Skeletal muscle satellite cell (primary cell): ENCODE data around the gene RAB9A. TPM values are rescaled to one million over a fixed set of nuclear protein-coding genes. Genes with fewer than 3 reads are reported as not detected.
A peak's percentile ranks its signal among the peaks of the same experiment; 100 is the strongest.
"Not testable (repeated sequence)": the region's sequence is repeated elsewhere in the genome, so short reads cannot be mapped to it uniquely, and the experiment has no call there.

ENCODE experiments used
- H3K27me3 ChIP-seq: 2 replicates; pipeline ENCODE4 v1.7.0; 2013; ENCODE audit warnings: low read length; ENCODE audit not compliant: control insufficient read depth, insufficient read depth
- H3K36me3 ChIP-seq: 2 replicates; pipeline ENCODE4 v1.7.0; 2013; ENCODE audit warnings: mild to moderate bottlenecking, control low read depth, low read length; ENCODE audit not compliant: insufficient read depth
- H3K4me1 ChIP-seq: 2 replicates; pipeline ENCODE4 v1.7.0; 2013; ENCODE audit warnings: low read length; ENCODE audit not compliant: control insufficient read depth, insufficient read depth
- H3K4me2 ChIP-seq: 2 replicates; pipeline ENCODE4 v1.7.0; 2013; ENCODE audit warnings: mild to moderate bottlenecking, low read length
- H3K4me3 ChIP-seq: 2 replicates; pipeline ENCODE4 v1.7.0; 2013; ENCODE audit warnings: low read length
- H3K9ac ChIP-seq: 2 replicates; pipeline ENCODE4 v1.7.0; 2013; ENCODE audit warnings: mild to moderate bottlenecking, low read depth, low read length, moderate library complexity
- H3K9me3 ChIP-seq: replicated peaks from 2 replicates; pipeline ENCODE4 v1.7.0; 2013; ENCODE audit warnings: mild to moderate bottlenecking, control low read depth, low read length
- total RNA-seq: library from RNA; depleted of rRNA; stranded (reverse); fragments of >200 nt; gene quantifications from 2 replicates; pipeline ENCODE4 v1.2.3, GENCODE V29; 2012; rRNA removed

The RAB9A gene
- total RNA-seq: 31.9 and 34.5 TPM in 2 replicates

GRCh38 chrX:13688958-13689740 is at the start of gene RAB9A:
TSS of gene RAB9A (plus strand) at chrX:13689128. CDS start at chrX:13708747, 19,619 bp downstream.
- Histone ChIP-seq H3K36me3 (no peaks in the 10 kb centered on the region), H3K9me3 (no peaks in the 10 kb centered on the region), H3K4me3 (peak within 1 kb of the TSS; percentile 85), H3K4me2 (peak within 1 kb of the TSS; percentile 87), H3K4me1 (peaks cover 6% of the 10 kb centered on the region), H3K9ac (peak within 1 kb of the TSS; percentile 94), H3K27me3 (no peaks in the 10 kb centered on the region)

GRCh38 chrX:13641684-13642083 is 47.2 kb upstream of the RAB9A start:
- not testable (repeated sequence) for H3K36me3 ChIP-seq, H3K4me3 ChIP-seq, H3K9me3 ChIP-seq, H3K27me3 ChIP-seq, H3K9ac ChIP-seq, H3K4me2 ChIP-seq, H3K4me1 ChIP-seq

GRCh38 chrX:13645464-13646153 is 43.3 kb upstream of the RAB9A start:
- H3K9ac ChIP-seq: no peak overlapping the region
- no peaks in the 10 kb centered on the region for H3K36me3 ChIP-seq
- H3K4me1 ChIP-seq: peaks cover 4% of the 10 kb centered on the region
- H3K4me2 ChIP-seq: no peak overlapping the region
- no peaks in the 10 kb centered on the region for H3K9me3 ChIP-seq
- peaks cover 2% of the 10 kb centered on the region for H3K27me3 ChIP-seq
- no peak overlapping the region for H3K4me3 ChIP-seq

GRCh38 chrX:13646154-13646549 is 42.8 kb upstream of the RAB9A start:
- Histone ChIP-seq H3K4me1 (peaks cover 4% of the 10 kb centered on the region), H3K9me3 (no peaks in the 10 kb centered on the region), H3K27me3 (peaks cover 2% of the 10 kb centered on the region), H3K36me3 (no peaks in the 10 kb centered on the region), H3K4me3 (no peak overlapping the region), H3K9ac (no peak overlapping the region), H3K4me2 (no peak overlapping the region)

GRCh38 chrX:13647709-13648212 is 41.2 kb upstream of the RAB9A start:
- peaks cover 4% of the 10 kb centered on the region for H3K4me1 ChIP-seq
- H3K36me3 ChIP-seq: no peaks in the 10 kb centered on the region
- no peaks in the 10 kb centered on the region for H3K9me3 ChIP-seq
- H3K4me2 ChIP-seq: no peak overlapping the region
- peaks cover 2% of the 10 kb centered on the region for H3K27me3 ChIP-seq
- no peak overlapping the region for H3K9ac ChIP-seq
- no peak overlapping the region for H3K4me3 ChIP-seq

- not testable (repeated sequence) for H3K27me3 ChIP-seq, H3K4me3 ChIP-seq, H3K36me3 ChIP-seq, H3K9me3 ChIP-seq, H3K4me2 ChIP-seq, H3K4me1 ChIP-seq, H3K9ac ChIP-seq
Measured at GRCh38 chrX:13648336-13648735, 40.6 kb upstream of the RAB9A start.

GRCh38 chrX:13649838-13650237 is 39.1 kb upstream of the RAB9A start:
- no peak overlapping the region for H3K9ac ChIP-seq
- H3K36me3 ChIP-seq: no peaks in the 10 kb centered on the region
- H3K4me2 ChIP-seq: no peak overlapping the region

GRCh38 chrX:13650318-13650717 is 38.6 kb upstream of the RAB9A start:
- Histone ChIP-seq H3K36me3 (no peaks in the 10 kb centered on the region), H3K9me3 (no peaks in the 10 kb centered on the region), H3K4me2 (no peak overlapping the region), H3K4me3 (no peak overlapping the region), H3K9ac (no peak overlapping the region), H3K4me1 (peaks cover 8% of the 10 kb centered on the region), H3K27me3 (no peaks in the 10 kb centered on the region)

More at GRCh38 chrX:13649838-13650237, 39.1 kb upstream of the RAB9A start:
- H3K9me3 ChIP-seq: no peaks in the 10 kb centered on the region
- no peaks in the 10 kb centered on the region for H3K27me3 ChIP-seq
- H3K4me1 ChIP-seq: peaks cover 8% of the 10 kb centered on the region
- H3K4me3 ChIP-seq: no peak overlapping the region

- H3K9ac ChIP-seq: no peak overlapping the region
- no peak overlapping the region for H3K4me3 ChIP-seq
- H3K4me1 ChIP-seq: peaks cover 8% of the 10 kb centered on the region
- H3K4me2 ChIP-seq: no peak overlapping the region
- H3K36me3 ChIP-seq: no peaks in the 10 kb centered on the region
- no peaks in the 10 kb centered on the region for H3K9me3 ChIP-seq
- H3K27me3 ChIP-seq: no peaks in the 10 kb centered on the region
Measured at GRCh38 chrX:13651150-13651549, 37.8 kb upstream of the RAB9A start.

GRCh38 chrX:13652287-13652793 is 36.6 kb upstream of the RAB9A start:
- peak overlapping the region; percentile 87 for H3K9ac ChIP-seq
- H3K4me3 ChIP-seq: peak overlapping the region; percentile 79
- no peaks in the 10 kb centered on the region for H3K9me3 ChIP-seq
- H3K27me3 ChIP-seq: no peaks in the 10 kb centered on the region
- peak overlapping the region; percentile 88 for H3K4me2 ChIP-seq
- H3K36me3 ChIP-seq: no peaks in the 10 kb centered on the region
- H3K4me1 ChIP-seq: peaks cover 8% of the 10 kb centered on the region

- Histone ChIP-seq H3K4me2 (peak within 1 kb of the TSS; percentile 88), H3K9me3 (no peaks in the 10 kb centered on the region), H3K4me3 (peak within 1 kb of the TSS; percentile 79), H3K36me3 (no peaks in the 10 kb centered on the region), H3K9ac (peak within 1 kb of the TSS; percentile 87), H3K4me1 (peaks cover 4% of the 10 kb centered on the region), H3K27me3 (no peaks in the 10 kb centered on the region)
Measured at GRCh38 chrX:13652850-13653693, 35.9 kb upstream of the RAB9A start, which contains the start of gene TCEANC. TSS of gene TCEANC (plus strand) at chrX:13653141. CDS start at chrX:13662509, 9,368 bp downstream.
